BE2C (cell line): ENCODE data around the gene OGFOD2.

Experiments
- DNase-seq: peaks from one replicate; pipeline ENCODE4 v3.0.0-alpha.2; 2020
- H3K27me3 ChIP-seq: fragments of 250-450 bp; sonication (Bioruptor Pico); 2 replicates; pipeline ENCODE4 v1.5.1; 2020; ENCODE audit warnings: mild to moderate bottlenecking
- H3K36me3 ChIP-seq: fragments of 250-450 bp; sonication (Bioruptor Pico); 2 replicates; pipeline ENCODE4 v1.5.1; 2020; ENCODE audit warnings: mild to moderate bottlenecking
- H3K4me1 ChIP-seq: fragments of 250-450 bp; sonication (Bioruptor Pico); 2 replicates; pipeline ENCODE4 v1.5.1; 2020
- H3K4me3 ChIP-seq: 2 replicates; pipeline ENCODE4 v1.5.1; 2011; ENCODE audit warnings: low read depth, low read length
- H3K9me3 ChIP-seq: fragments of 250-450 bp; sonication (Bioruptor Pico); 2 replicates; pipeline ENCODE4 v1.5.1; 2020
- TF ChIP-seq, protein P1 (sequence below): IDR thresholded peaks from 2 replicates; pipeline ENCODE4 v1.5.1; 2012; ENCODE audit warnings: mild to moderate bottlenecking, low read depth, low read length

The OGFOD2 gene

DNA sequence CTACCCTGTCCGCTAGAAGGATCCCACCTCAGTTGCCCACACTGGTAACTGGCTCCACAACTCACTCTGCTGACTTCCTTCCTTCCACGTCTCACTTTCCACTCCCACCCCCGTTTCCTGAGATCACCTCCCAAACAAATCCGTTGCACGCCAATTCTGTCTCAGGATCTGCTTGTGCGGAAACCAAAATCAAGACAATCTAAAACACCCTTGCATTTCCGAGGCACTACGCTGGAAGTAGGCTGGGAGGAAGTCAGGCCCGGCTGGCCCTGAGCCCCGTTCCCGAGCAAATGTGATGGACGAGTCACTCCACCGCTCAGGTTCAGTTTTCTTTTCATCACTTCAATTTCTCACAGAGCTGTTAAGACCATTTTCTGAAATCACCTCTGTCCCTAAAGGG lies 31.8 kb upstream of the OGFOD2 start:
- no peak for DNase-seq

DNA sequence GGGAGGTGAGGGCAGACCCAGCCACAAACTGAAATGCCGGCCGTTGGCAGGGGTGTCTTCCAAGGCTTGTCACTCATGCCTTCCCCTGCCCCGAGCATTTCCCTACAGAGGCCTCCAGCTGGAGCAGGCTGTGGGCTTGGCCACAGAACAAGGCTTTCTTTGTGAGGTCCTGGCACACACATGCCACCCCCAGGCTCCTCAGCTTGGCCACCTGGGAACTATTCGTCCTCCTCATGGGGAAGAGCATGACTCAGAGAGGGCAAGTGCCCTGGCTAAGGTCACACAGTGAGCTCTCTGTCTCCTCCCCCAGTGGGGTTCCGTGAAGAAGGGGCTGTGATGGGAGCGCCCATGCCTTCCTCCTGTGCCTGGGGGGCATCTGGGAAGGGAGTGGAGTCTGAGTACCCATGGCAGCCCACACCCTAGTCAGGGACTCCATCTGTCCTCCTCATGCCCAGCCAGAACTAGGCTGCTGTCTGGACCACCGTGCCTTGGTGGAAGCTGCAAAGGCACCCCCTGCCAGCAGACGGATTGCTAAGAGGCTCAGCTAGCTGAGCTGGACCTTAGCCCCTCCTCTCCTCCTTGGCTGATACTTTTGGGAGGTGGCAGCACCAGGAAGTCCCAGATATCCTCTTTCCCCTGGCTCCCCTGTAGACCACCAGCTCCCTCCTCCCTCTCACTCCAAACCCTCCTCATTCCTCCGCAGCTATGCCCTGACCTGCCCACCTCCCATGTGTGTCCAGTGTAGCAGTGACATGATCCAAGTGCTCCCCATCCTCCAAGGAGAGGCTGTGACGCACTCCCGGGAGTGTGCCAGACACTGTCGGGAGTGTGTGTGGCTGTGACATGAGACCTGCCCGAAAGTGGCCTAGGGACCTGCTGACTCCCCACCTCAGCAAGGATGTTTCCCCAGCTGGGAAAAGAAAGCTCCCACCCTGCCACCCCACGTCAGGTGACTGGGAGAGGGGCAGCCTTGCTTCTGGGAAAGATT lies 30.1 kb upstream of the OGFOD2 start:
- DNase-seq, result no peak

More for the DNA sequence above, 31.8 kb upstream of the OGFOD2 start:
- no peaks in the 10 kb centered on the region for H3K36me3 ChIP-seq
- no peak overlapping the region for H3K4me3 ChIP-seq
- no peaks in the 10 kb centered on the region for H3K4me1 ChIP-seq
- H3K9me3 ChIP-seq, result no peaks in the 10 kb centered on the region
- TF ChIP-seq, protein P1, sequence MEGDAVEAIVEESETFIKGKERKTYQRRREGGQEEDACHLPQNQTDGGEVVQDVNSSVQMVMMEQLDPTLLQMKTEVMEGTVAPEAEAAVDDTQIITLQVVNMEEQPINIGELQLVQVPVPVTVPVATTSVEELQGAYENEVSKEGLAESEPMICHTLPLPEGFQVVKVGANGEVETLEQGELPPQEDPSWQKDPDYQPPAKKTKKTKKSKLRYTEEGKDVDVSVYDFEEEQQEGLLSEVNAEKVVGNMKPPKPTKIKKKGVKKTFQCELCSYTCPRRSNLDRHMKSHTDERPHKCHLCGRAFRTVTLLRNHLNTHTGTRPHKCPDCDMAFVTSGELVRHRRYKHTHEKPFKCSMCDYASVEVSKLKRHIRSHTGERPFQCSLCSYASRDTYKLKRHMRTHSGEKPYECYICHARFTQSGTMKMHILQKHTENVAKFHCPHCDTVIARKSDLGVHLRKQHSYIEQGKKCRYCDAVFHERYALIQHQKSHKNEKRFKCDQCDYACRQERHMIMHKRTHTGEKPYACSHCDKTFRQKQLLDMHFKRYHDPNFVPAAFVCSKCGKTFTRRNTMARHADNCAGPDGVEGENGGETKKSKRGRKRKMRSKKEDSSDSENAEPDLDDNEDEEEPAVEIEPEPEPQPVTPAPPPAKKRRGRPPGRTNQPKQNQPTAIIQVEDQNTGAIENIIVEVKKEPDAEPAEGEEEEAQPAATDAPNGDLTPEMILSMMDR, result no peak
- no peaks in the 10 kb centered on the region for H3K27me3 ChIP-seq

DNA sequence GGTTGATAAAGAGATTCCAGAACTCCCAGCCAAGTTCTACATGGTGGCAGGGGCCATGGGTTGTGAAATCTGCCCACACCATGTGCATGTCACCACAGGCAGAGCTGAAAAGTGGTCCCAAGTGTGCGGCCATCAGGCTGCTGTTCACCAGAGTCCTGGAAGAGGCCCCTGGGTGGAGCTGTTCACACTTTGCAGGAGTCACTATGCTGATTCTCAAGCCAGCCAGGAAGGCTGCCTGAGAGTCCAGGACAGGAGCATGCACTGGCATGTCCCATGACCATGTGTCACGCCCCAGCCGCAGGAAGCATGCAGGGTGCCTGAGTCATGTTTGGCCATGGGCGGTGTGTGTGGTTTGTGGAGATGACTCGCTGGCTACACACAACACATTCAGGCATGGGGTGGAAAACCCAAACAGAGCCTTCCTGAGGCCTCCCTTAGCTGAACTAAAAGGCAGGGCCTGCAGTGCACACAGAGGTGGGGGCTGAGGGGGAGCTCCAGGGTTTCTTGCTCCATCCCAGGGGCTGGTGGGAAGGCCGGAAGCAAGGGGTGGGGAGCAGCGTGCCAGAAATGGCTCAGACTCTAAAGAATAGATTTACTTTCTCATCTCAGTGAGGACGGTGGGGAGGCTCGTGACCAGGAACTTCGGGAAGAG lies 28.2 kb upstream of the OGFOD2 start:
- Histone ChIP-seq H3K4me1 (no peaks in the 10 kb centered on the region), H3K4me3 (no peak overlapping the region), H3K36me3 (no peaks in the 10 kb centered on the region), H3K9me3 (no peaks in the 10 kb centered on the region), H3K27me3 (no peaks in the 10 kb centered on the region)
- TF ChIP-seq, protein P1, result 0 out of 2 replicates have a peak, but pooled peaks have one; percentile 9
- DNase-seq, result peak; percentile 31

More for the DNA sequence above, 30.1 kb upstream of the OGFOD2 start:
- no peaks in the 10 kb centered on the region for H3K36me3 ChIP-seq
- H3K9me3 ChIP-seq, result no peaks in the 10 kb centered on the region
- no peak overlapping the region for H3K4me3 ChIP-seq
- no peaks in the 10 kb centered on the region for H3K27me3 ChIP-seq
- TF ChIP-seq, protein P1, result no peak
- no peaks in the 10 kb centered on the region for H3K4me1 ChIP-seq

DNA sequence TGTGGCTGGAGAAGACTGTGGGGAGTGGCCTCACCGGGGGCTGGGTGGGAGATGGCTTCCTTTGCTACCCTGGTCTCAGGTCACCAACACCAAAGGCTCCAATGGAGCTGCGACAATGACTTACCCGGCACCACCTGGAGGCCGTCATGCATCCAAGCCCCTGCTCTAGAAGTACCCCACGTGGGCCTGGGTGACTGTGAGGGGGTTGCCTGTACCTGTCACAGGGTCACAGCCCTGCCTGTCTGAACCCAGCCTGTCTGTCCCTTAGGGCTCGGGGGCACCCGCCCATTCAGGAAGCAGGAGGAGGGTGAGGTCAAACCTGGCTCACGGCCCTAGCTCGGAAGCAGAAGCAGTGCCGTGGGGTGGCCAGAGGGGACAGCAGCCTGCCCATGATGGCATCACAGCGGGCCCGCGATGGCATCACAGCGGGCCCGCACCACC lies 27.7 kb upstream of the OGFOD2 start:
- no peak for DNase-seq
- H3K4me3 ChIP-seq, result no peak overlapping the region
- TF ChIP-seq, protein P1, result no peak
- no peaks in the 10 kb centered on the region for H3K27me3 ChIP-seq
- no peaks in the 10 kb centered on the region for H3K9me3 ChIP-seq
- no peaks in the 10 kb centered on the region for H3K36me3 ChIP-seq
- H3K4me1 ChIP-seq, result no peaks in the 10 kb centered on the region

DNA sequence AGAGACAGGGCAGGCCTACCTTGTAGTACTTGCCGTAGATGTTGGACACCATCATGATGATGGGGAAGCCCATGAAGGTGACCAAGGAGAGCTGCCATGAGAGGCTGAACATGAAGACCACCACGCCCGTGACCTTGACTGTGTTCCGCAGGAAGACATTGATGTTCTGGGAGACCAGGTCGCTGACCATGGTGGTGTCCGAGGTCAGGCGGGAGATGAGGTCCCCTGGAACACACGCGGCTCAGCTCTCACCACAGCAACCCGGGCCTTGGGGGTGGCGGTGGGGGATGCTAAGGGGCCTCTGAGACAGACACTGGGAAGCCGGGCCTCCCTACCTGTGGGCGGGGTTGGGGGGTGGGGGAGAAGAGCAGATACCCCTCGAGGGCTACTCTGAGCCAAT lies 26.4 kb upstream of the OGFOD2 start:
- Histone ChIP-seq H3K9me3 (no peaks in the 10 kb centered on the region), H3K36me3 (no peaks in the 10 kb centered on the region), H3K4me3 (no peak overlapping the region), H3K27me3 (no peaks in the 10 kb centered on the region), H3K4me1 (no peaks in the 10 kb centered on the region)
- DNase-seq, result no peak
- TF ChIP-seq, protein P1, result no peak
